ENCODE results near the gene KRT82.
"Not testable (repeated sequence)": the region's sequence is repeated elsewhere in the genome, so short reads cannot be mapped to it uniquely, and the experiment has no call there.

Gene KRT82

GRCh38 chr12:52405922-52406385 is at the start of gene KRT82:
TSS of gene KRT82 (minus strand) at chr12:52406335. CDS start at chr12:52406277, 58 bp downstream.
- DNase-seq (ENCODE audit: low read depth in 2 of 3, low spot score in 2 of 3), result no peak

DNA sequence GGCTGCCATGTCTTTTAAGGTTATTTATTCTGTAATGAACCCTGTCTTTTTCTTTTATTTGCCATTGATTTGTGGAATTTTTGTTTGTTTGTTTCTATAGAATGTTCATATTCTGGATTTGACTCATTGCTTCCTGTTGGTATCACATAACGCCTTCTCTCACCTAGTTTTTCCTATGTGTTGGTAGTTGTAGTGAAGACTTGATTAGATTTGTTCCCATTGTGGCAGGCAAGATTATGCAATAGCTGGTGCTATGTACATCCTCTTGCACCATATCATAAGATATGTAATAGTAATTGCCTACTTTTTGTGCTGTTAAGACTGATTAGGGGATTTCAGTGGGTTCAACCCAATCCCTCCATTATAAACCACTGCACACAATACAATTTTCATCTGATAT is 49.7 kb upstream of the KRT82 start:
- DNase-seq (ENCODE audit: low read depth in 2 of 3, low spot score in 2 of 3), result no peak

DNA sequence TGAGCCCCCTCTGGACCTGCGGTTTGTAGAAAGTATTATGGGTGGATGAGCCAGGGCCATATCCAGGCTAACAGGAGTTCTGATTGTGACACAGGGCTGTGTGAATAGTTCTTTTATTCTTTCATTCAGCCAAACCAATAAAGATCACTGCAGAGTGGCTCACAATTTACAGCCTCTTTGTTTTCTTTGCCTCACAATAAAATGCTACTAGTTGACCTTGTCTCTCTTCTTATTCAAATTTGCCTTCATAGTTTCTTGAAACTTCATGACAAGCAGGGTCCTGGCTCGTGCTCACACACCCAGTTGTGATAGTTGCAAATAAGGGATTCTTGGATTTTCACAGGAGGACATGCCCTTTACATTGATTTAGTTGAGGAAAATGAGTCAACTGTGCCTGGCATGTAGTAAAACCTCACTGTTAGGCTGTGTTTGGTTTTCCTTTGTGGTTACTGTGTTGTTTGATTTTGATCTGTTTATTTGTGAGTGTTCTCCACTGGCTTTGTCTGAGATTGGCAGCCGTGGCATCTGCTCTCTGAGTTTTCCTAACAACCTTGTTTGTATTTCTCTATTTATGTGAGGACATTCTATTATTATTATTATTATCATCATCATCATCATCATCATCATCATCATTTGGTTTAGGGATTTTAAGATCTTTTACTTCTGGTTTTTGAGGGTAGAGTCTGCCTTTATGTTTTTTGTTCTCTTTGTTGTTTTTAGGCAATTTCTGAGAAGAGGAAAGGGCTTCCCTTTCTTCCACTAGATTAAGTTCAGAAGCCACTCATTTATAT is 48.5 kb upstream of the KRT82 start:
- DNase-seq (ENCODE audit: low read depth in 2 of 3, low spot score in 2 of 3), result no peak

- no peak for DNase-seq (ENCODE audit: low read depth in 2 of 3, low spot score in 2 of 3)
Observed at GRCh38 chr12:52452101-52452500, 46.0 kb upstream of the KRT82 start, which contains the start of gene KRT6B. TSS of gene KRT6B (minus strand) at chr12:52452146. CDS start at chr12:52452078, 68 bp downstream.

- DNase-seq (ENCODE audit: low read depth in 2 of 3, low spot score in 2 of 3), result no peak
Observed at GRCh38 chr12:52448228-52448627, 42.1 kb upstream of the KRT82 start.

DNA sequence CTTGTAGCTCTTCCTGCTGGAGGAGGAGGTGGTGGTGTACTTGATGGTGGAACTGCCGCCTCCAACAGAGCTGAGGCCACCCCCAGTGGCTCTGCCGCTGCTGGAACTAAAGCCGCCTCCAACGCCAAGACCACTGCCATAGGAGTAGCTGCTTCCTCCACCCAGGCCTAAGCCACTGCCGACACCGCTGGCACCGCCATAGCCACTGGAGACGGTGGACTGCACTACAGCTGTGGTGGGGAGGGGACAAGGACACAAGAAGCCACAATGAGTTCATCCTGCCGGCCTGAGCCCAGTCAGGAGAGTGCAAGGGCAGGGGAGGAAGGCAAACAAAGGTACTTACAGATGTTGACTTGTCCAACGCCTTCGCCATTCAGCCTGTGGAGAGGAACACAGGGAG is 41.1 kb upstream of the KRT82 start:
- DNase-seq (ENCODE audit: low read depth in 2 of 3, low spot score in 2 of 3), result not testable (repeated sequence)

GRCh38 chr12:52446367-52447045 is 40.4 kb upstream of the KRT82 start:
- no peak for DNase-seq (ENCODE audit: low read depth in 2 of 3, low spot score in 2 of 3)

DNA sequence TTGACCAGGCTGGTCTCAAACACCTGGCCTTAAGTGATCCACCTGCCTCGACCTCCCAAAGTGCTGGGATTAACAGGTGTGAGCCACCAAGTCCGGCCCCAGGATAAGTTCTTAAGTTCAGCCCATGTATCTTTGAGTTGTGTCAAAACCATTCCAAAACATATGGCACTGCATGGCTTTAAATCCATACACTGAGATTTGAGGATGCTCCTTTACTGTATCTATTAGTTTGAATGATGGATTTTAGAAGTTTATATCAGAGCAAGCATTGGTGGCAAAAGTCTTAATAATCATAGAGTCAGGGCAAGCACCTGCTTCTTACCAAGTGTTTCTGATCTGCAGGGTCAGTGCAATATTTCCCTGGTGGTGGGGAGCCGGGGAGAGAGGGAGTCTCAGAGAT is 39.7 kb upstream of the KRT82 start:
- DNase-seq (ENCODE audit: low read depth in 2 of 3, low spot score in 2 of 3), result no peak

- DNase-seq (ENCODE audit: low read depth in 2 of 3, low spot score in 2 of 3), result no peak
Observed at GRCh38 chr12:52444647-52445595, 38.8 kb upstream of the KRT82 start.

GRCh38 chr12:52443966-52444365 is 37.8 kb upstream of the KRT82 start:
- DNase-seq (ENCODE audit: low read depth in 2 of 3, low spot score in 2 of 3), result no peak

GRCh38 chr12:52442600-52443061 is 36.5 kb upstream of the KRT82 start:
- no peak for DNase-seq (ENCODE audit: low read depth in 2 of 3, low spot score in 2 of 3)

GRCh38 chr12:52441320-52441911 is 35.3 kb upstream of the KRT82 start:
- no peak for DNase-seq (ENCODE audit: low read depth in 2 of 3, low spot score in 2 of 3)

GRCh38 chr12:52440821-52441319 is 34.7 kb upstream of the KRT82 start:
- DNase-seq (ENCODE audit: low read depth in 2 of 3, low spot score in 2 of 3), result no peak

GRCh38 chr12:52439845-52440244 is 33.7 kb upstream of the KRT82 start:
- no peak for DNase-seq (ENCODE audit: low read depth in 2 of 3, low spot score in 2 of 3)

GRCh38 chr12:52439420-52439819 is 33.3 kb upstream of the KRT82 start:
- DNase-seq (ENCODE audit: low read depth in 2 of 3, low spot score in 2 of 3), result no peak

- DNase-seq (ENCODE audit: low read depth in 2 of 3, low spot score in 2 of 3), result no peak
Observed at GRCh38 chr12:52438305-52439301, 32.5 kb upstream of the KRT82 start.

- DNase-seq (ENCODE audit: low read depth in 2 of 3, low spot score in 2 of 3), result no peak
Observed at GRCh38 chr12:52437508-52437907, 31.4 kb upstream of the KRT82 start.

DNA sequence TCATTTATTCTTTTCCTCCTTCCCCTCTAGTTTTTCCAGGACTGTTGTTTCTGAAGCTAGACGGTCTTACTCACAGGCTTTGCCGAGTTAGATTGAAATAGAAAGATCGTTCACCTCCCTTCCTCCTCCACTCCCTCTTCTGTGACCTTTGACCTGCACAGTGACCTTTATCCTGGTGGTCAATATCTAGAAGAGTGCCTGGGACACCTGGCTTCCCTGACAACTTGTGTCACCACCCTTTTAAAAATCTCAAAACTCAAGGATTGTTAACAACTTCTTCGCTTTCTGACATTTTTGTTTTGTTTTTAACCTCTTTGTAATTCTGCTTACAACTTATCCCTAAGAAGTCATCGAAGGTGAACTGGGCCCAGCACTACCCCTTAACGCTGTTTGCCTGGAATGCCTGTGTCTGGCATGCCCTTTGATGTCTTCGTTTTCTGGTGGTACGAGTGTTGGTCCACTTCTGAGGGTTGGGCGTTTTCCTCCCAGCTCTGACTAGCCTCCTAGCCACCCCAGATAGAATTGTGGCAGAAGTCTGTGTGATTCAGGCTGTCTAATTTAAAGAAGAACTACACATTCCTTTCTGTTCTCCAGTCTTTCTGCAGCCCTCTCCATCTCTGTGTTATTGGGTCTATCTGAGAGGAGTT is 30.8 kb upstream of the KRT82 start:
- DNase-seq (ENCODE audit: low read depth in 2 of 3, low spot score in 2 of 3), result no peak
